T-helper 2 cell treated with Interferon-gamma antibody and Interleukin-4, amounts not matched to agents 5 μg/mL and 100 μg/mL, for 36 hours (primary cell): ENCODE data around the gene POLR2A.

ENCODE experiments used
- DNase-seq: peaks from one replicate; pipeline ENCODE4 v3.0.0; 2021; ENCODE audit warnings: low spot score
- H3K27ac Mint-ChIP-seq: one replicate; pipeline ENCODE4 v1.8.0; 2021; ENCODE audit warnings: mild to moderate bottlenecking, mixed read lengths
- H3K27me3 Mint-ChIP-seq: one replicate; pipeline ENCODE4 v1.8.0; 2021; ENCODE audit warnings: low read depth, mixed read lengths
- H3K36me3 Mint-ChIP-seq: one replicate; pipeline ENCODE4 v1.8.0; 2021; ENCODE audit warnings: low read depth, mixed read lengths
- H3K4me1 Mint-ChIP-seq: one replicate; pipeline ENCODE4 v1.8.0; 2021; ENCODE audit warnings: low read depth, mixed read lengths
- H3K4me3 Mint-ChIP-seq: one replicate; pipeline ENCODE4 v1.8.0; 2022; ENCODE audit warnings: mild to moderate bottlenecking, moderate library complexity, mixed read lengths
- H3K9me3 Mint-ChIP-seq: one replicate; pipeline ENCODE4 v1.8.0; 2021; ENCODE audit warnings: mixed read lengths

The POLR2A gene

DNA sequence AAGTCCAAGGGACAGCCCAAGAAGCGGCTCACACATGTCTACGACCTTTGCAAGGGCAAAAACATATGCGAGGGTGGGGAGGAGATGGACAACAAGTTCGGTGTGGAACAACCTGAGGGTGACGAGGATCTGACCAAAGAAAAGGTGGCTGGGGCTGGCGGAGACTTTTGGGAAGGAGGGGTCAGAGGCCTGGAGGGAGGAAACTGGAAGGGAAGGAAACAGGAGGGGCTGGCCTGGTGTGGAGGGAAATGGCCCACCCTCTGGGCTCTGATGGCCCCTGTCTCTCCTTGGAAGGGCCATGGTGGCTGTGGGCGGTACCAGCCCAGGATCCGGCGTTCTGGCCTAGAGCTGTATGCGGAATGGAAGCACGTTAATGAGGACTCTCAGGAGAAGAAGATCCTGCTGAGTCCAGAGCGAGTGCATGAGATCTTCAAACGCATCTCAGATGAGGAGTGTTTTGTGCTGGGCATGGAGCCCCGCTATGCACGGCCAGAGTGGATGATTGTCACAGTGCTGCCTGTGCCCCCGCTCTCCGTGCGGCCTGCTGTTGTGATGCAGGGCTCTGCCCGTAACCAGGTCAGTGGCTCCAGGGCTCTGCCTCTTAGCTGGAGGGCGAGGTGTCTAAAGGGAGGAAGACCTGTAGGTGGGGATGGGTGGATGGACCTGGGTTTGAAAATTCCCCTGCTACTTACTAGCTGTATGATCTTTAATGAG, 12.5 kb downstream of the POLR2A start:
- Mint-ChIP-seq H3K4me1 (peaks cover 13% of the 10 kb centered on the region), H3K36me3 (peaks cover 64% of the 10 kb centered on the region), H3K4me3 (no peak overlapping the region), H3K9me3 (no peaks in the 10 kb centered on the region), H3K27me3 (no peaks in the 10 kb centered on the region), H3K27ac (no peak overlapping the region)
- no peak for DNase-seq

DNA sequence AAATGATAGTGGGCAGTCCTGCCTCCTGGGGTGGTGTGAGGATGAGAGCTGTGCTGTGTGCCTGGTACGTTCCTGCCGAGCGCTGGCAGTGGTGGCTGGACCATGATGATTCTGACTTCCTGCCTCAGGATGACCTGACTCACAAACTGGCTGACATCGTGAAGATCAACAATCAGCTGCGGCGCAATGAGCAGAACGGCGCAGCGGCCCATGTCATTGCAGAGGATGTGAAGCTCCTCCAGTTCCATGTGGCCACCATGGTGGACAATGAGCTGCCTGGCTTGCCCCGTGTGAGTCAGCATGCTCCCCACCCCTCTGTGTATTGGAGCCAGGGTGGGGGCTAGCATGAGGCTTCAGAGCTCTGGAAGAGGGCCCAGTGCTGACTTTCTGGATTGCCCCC, 13.1 kb downstream of the POLR2A start:
- H3K27ac Mint-ChIP-seq: no peak overlapping the region
- H3K4me3 Mint-ChIP-seq: no peak overlapping the region
- peaks cover 10% of the 10 kb centered on the region for H3K4me1 Mint-ChIP-seq
- DNase-seq: no peak
- H3K9me3 Mint-ChIP-seq: no peaks in the 10 kb centered on the region
- H3K27me3 Mint-ChIP-seq: no peaks in the 10 kb centered on the region
- peaks cover 65% of the 10 kb centered on the region for H3K36me3 Mint-ChIP-seq

DNA sequence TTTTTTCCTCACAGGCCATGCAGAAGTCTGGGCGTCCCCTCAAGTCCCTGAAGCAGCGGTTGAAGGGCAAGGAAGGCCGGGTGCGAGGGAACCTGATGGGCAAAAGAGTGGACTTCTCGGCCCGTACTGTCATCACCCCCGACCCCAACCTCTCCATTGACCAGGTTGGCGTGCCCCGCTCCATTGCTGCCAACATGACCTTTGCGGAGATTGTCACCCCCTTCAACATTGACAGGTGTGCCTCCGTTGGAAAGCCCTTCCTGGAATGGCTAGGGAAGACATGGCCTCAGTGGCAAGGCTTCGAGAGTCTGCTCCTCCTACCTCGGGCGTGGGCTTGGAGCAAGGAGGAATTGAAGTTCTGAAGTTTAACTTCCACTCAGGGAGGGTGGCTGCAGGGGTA, 13.5 kb downstream of the POLR2A start:
- Mint-ChIP-seq H3K4me3 (no peak overlapping the region), H3K9me3 (no peaks in the 10 kb centered on the region), H3K27me3 (no peaks in the 10 kb centered on the region), H3K27ac (no peak overlapping the region), H3K36me3 (peaks cover 69% of the 10 kb centered on the region), H3K4me1 (peaks cover 9% of the 10 kb centered on the region)
- no peak for DNase-seq

DNA sequence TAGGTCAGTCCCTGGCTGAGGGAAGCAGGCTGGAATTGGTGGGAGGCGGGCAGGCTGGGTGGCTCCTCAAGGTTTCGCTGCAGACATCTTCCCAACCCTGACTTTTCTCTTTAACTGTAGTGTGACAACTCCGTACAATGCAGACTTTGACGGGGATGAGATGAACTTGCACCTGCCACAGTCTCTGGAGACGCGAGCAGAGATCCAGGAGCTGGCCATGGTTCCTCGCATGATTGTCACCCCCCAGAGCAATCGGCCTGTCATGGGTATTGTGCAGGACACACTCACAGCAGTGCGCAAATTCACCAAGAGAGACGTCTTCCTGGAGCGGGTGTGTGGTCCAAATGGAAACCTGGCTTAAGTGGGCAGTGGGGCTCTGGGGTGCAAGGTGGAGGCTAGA, 15.0 kb downstream of the POLR2A start:
- H3K27ac Mint-ChIP-seq: no peak overlapping the region
- peaks cover 69% of the 10 kb centered on the region for H3K36me3 Mint-ChIP-seq
- no peak overlapping the region for H3K4me3 Mint-ChIP-seq
- H3K27me3 Mint-ChIP-seq: no peaks in the 10 kb centered on the region
- no peaks in the 10 kb centered on the region for H3K4me1 Mint-ChIP-seq
- DNase-seq: no peak
- no peaks in the 10 kb centered on the region for H3K9me3 Mint-ChIP-seq

DNA sequence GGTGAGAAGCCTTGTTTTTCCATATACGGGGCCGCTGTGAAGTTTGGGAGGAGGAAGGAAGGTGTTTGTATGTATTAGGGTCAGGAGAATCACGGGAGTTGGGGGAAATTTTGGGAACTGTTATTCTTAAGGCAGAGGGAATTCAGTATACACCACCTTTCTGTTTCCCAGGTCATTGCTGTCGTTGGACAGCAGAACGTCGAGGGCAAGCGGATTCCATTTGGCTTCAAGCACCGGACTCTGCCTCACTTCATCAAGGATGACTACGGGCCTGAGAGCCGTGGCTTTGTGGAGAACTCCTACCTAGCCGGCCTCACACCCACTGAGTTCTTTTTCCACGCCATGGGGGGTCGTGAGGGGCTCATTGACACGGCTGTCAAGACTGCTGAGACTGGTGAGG, 17.6 kb downstream of the POLR2A start:
- DNase-seq: no peak
- peaks cover 71% of the 10 kb centered on the region for H3K36me3 Mint-ChIP-seq
- no peak overlapping the region for H3K4me3 Mint-ChIP-seq
- no peaks in the 10 kb centered on the region for H3K27me3 Mint-ChIP-seq
- no peaks in the 10 kb centered on the region for H3K4me1 Mint-ChIP-seq
- no peak overlapping the region for H3K27ac Mint-ChIP-seq
- no peaks in the 10 kb centered on the region for H3K9me3 Mint-ChIP-seq

DNA sequence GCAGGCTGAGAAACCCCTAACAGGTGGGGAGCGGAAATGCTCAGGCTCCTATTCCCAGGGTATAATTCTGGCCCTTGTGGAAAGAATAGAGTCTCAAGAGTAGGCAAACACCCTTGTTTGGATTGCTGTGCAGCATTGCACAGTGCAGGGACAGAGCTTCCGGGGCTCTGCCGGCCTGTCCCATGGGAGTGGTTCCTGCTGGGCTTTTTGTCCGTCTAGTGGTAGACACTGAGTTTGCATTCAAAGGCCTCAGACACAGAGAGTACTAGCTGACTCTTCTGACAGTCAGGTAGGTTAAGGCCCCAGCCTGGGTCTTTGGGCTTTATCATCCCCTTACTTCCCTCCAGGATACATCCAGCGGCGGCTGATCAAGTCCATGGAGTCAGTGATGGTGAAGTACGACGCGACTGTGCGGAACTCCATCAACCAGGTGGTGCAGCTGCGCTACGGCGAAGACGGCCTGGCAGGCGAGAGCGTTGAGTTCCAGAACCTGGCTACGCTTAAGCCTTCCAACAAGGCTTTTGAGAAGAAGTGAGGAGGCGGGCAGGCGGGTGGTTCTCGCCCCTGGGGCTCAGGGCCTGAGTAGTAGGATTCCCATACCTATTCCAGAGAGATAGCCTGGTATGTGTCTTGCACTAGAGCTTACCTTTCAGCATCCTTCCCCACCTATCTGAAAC, 18.1 kb downstream of the POLR2A start:
- no peaks in the 10 kb centered on the region for H3K9me3 Mint-ChIP-seq
- no peaks in the 10 kb centered on the region for H3K4me1 Mint-ChIP-seq
- H3K27ac Mint-ChIP-seq: no peak overlapping the region
- no peak overlapping the region for H3K4me3 Mint-ChIP-seq
- peaks cover 69% of the 10 kb centered on the region for H3K36me3 Mint-ChIP-seq
- DNase-seq: no peak
- no peaks in the 10 kb centered on the region for H3K27me3 Mint-ChIP-seq

DNA sequence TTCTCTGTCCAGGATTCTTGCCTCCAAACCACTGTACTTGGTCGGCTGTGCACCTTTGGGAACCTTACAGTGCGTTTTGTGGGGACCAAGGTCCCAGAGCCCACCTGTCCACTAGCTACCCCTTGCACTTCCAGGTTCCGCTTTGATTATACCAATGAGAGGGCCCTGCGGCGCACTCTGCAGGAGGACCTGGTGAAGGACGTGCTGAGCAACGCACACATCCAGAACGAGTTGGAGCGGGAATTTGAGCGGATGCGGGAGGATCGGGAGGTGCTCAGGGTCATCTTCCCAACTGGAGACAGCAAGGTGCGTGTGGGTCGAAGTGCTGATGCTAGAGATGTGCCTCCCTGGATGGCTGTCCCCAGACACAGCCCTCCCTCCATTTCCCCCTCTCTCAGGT, 18.8 kb downstream of the POLR2A start:
- Mint-ChIP-seq H3K9me3 (no peaks in the 10 kb centered on the region), H3K4me1 (no peaks in the 10 kb centered on the region), H3K36me3 (peaks cover 69% of the 10 kb centered on the region), H3K27ac (no peak overlapping the region), H3K4me3 (no peak overlapping the region), H3K27me3 (no peaks in the 10 kb centered on the region)
- DNase-seq: no peak

DNA sequence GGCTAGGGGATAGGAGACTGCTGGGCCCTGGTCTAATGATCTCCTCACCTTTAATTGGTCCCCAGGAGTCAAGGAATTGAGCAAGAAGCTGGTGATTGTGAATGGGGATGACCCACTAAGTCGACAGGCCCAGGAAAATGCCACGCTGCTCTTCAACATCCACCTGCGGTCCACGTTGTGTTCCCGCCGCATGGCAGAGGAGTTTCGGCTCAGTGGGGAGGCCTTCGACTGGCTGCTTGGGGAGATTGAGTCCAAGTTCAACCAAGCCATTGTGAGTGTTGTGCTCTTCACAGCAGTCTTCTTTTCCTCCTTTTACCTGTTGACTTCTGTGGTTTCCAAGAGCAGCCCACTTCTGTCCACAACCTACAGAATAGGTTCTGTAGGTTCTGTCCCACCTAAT, 19.4 kb downstream of the POLR2A start:
- peaks cover 70% of the 10 kb centered on the region for H3K36me3 Mint-ChIP-seq
- no peaks in the 10 kb centered on the region for H3K4me1 Mint-ChIP-seq
- no peak overlapping the region for H3K4me3 Mint-ChIP-seq
- no peak for DNase-seq
- H3K27ac Mint-ChIP-seq: no peak overlapping the region
- H3K9me3 Mint-ChIP-seq: no peaks in the 10 kb centered on the region
- H3K27me3 Mint-ChIP-seq: no peaks in the 10 kb centered on the region

DNA sequence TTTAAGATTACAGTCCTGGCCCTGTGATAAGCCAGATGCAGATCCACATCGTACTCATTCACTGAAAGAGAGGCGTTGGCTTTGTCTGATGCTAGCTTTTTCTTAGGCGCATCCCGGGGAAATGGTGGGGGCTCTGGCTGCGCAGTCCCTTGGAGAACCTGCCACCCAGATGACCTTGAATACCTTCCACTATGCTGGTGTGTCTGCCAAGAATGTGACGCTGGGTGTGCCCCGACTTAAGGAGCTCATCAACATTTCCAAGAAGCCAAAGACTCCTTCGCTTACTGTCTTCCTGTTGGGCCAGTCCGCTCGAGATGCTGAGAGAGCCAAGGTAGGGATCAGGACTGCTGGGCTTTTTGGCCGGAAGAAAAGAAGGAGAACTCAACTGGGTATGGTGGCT, 24.0 kb downstream of the POLR2A start:
- no peaks in the 10 kb centered on the region for H3K4me1 Mint-ChIP-seq
- H3K27ac Mint-ChIP-seq: no peak overlapping the region
- DNase-seq: no peak
- no peaks in the 10 kb centered on the region for H3K27me3 Mint-ChIP-seq
- H3K4me3 Mint-ChIP-seq: no peak overlapping the region
- peaks cover 72% of the 10 kb centered on the region for H3K36me3 Mint-ChIP-seq
- no peaks in the 10 kb centered on the region for H3K9me3 Mint-ChIP-seq

DNA sequence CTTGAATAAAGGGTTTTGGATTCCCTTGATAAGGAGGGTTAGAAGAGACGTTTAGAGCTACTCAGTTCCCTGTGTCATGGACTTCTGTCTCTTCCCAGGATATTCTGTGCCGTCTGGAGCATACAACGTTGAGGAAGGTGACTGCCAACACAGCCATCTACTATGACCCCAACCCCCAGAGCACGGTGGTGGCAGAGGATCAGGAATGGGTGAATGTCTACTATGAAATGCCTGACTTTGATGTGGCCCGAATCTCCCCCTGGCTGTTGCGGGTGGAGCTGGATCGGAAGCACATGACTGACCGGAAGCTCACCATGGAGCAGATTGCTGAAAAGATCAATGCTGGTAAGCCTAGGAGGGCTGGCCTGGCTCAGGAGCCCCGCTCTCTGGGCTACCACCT, 24.7 kb downstream of the POLR2A start:
- Mint-ChIP-seq H3K9me3 (no peaks in the 10 kb centered on the region), H3K27me3 (no peaks in the 10 kb centered on the region), H3K4me3 (no peak overlapping the region), H3K4me1 (no peaks in the 10 kb centered on the region), H3K27ac (no peak overlapping the region), H3K36me3 (peaks cover 74% of the 10 kb centered on the region)
- DNase-seq: no peak

DNA sequence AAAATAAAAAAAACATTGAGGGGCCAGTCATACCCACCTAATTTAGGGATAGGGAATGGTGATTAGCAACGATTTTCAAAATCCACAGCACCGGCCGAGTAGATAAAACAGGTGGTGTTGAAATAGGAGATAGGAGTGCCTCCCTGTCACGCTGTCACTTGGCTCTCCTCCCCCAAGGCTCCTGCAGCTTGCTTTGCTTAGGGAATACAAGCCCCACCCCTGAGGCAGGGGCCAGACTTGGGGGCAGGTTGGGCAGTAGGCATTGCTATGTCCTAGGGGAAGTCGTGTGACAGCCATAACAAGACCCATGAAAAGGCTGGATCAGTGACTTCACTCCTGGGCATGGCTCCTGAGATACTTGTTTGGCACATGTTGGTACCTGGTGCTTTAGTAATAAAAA, 25.8 kb downstream of the POLR2A start:
- Mint-ChIP-seq H3K4me1 (no peaks in the 10 kb centered on the region), H3K36me3 (peaks cover 74% of the 10 kb centered on the region), H3K27me3 (no peaks in the 10 kb centered on the region)

DNA sequence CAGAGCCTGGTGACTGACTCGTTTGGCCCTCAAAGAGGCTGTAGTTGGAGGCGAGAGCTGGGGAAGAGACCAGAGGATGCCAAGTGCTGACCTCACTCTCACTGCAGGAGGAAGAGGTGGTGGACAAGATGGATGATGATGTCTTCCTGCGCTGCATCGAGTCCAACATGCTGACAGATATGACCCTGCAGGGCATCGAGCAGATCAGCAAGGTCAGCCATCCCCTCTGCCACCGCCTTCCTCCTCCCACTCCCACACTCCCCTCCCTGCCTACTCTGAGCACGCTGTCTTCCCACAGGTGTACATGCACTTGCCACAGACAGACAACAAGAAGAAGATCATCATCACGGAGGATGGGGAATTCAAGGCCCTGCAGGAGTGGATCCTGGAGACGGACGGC, 26.9 kb downstream of the POLR2A start:
- Mint-ChIP-seq H3K4me1 (no peaks in the 10 kb centered on the region), H3K36me3 (peaks cover 70% of the 10 kb centered on the region), H3K9me3 (no peaks in the 10 kb centered on the region), H3K27me3 (no peaks in the 10 kb centered on the region), H3K4me3 (no peak overlapping the region), H3K27ac (no peak overlapping the region)
- DNase-seq: no peak

More for the DNA sequence above, 25.8 kb downstream of the POLR2A start:
- no peak for DNase-seq
- Mint-ChIP-seq H3K27ac (no peak overlapping the region), H3K4me3 (no peak overlapping the region), H3K9me3 (no peaks in the 10 kb centered on the region)

DNA sequence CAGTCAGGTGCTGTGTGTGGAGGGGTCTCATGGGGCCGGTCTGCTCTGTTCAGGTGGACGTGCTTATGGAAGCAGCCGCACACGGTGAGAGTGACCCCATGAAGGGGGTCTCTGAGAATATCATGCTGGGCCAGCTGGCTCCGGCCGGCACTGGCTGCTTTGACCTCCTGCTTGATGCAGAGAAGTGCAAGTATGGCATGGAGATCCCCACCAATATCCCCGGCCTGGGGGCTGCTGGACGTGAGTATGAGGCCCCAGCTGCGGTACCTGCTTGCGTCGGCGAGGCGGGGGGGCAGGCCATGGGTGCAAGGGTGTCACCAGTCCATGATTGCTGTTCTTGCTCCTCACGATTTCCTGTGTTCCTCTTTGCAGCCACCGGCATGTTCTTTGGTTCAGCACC, 27.9 kb downstream of the POLR2A start:
- Mint-ChIP-seq H3K9me3 (no peaks in the 10 kb centered on the region), H3K4me3 (no peak overlapping the region), H3K27me3 (no peaks in the 10 kb centered on the region), H3K4me1 (no peaks in the 10 kb centered on the region), H3K36me3 (peaks cover 61% of the 10 kb centered on the region), H3K27ac (no peak overlapping the region)
- no peak for DNase-seq

DNA sequence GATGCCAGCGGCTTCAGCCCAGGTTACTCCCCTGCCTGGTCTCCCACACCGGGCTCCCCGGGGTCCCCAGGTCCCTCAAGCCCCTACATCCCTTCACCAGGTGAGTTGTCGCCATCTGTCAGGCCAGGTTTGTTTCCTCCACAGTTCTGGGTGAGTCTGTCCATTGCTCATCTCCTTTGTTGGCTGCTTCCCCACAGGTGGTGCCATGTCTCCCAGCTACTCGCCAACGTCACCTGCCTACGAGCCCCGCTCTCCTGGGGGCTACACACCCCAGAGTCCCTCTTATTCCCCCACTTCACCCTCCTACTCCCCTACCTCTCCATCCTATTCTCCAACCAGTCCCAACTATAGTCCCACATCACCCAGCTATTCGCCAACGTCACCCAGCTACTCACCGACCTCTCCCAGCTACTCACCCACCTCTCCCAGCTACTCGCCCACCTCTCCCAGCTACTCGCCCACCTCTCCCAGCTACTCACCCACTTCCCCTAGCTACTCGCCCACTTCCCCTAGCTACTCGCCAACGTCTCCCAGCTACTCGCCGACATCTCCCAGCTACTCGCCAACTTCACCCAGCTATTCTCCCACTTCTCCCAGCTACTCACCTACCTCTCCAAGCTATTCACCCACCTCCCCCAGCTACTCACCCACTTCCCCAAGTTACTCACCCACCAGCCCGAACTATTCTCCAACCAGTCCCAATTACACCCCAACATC, 28.8 kb downstream of the POLR2A start:
- Mint-ChIP-seq H3K4me3 (no peak overlapping the region), H3K27ac (no peak overlapping the region), H3K27me3 (no peaks in the 10 kb centered on the region), H3K4me1 (no peaks in the 10 kb centered on the region), H3K36me3 (peaks cover 58% of the 10 kb centered on the region), H3K9me3 (no peaks in the 10 kb centered on the region)
- DNase-seq: no peak
